ENCODE results near the gene NCAM2.

The NCAM2 gene

DNA sequence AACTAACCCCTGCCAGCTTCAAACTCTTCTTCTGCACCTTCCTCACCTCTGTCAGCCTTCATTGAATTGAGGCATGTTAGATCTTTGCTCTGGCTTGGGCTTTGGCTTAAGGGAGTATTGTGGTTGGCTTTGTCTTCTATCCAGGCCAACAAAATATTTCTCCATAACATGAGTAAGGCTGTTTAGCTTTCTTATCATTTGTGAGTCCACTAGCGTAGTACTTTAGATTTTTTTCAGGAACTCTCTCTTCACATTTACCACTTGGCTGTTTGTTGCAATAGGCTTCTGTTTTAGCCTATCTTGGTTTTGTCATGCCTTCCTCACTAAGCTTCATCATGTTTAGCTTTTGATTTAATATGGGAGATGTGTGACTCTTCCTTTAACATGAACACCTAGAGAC is 417.5 kb downstream of the NCAM2 start:
- H3K9me3 ChIP-seq (ENCODE audit: control insufficient read depth, insufficient read depth, low read length), result peaks cover 10% of the 10 kb centered on the region
- H3K9ac ChIP-seq (ENCODE audit: low read depth, low read length), result no peak overlapping the region
- H3K4me3 ChIP-seq (ENCODE audit: low read depth, low read length), result no peak overlapping the region
- H3K27me3 ChIP-seq (ENCODE audit: control insufficient read depth, insufficient read depth, low read length), result no peaks in the 10 kb centered on the region
- no peaks in the 10 kb centered on the region for H3K36me3 ChIP-seq (ENCODE audit: control insufficient read depth, insufficient read depth, low read length)
- H3K4me1 ChIP-seq (ENCODE audit: control insufficient read depth, insufficient read depth, low read length), result no peaks in the 10 kb centered on the region

DNA sequence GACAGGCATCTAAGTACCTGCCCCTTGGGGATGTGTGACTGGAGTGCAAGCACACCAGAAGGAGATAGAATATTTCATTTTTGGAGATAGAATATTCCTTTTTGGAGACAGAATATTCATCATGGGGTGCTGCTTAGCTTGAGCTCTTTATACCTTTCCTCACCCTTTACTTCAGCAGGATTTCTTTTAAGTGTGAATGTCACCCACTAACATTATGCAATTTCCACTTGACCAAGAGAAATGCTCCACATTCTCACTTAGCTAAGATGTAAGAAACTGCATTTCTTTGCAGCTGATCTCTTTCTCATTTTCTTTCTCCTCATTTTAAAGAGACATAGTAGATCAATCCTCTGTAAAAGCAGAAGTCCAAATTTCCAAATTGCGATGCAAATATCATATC is 436.7 kb downstream of the NCAM2 start:
- no peak overlapping the region for H3K4me3 ChIP-seq (ENCODE audit: low read depth, low read length)
- H3K27me3 ChIP-seq (ENCODE audit: control insufficient read depth, insufficient read depth, low read length), result no peaks in the 10 kb centered on the region
- H3K36me3 ChIP-seq (ENCODE audit: control insufficient read depth, insufficient read depth, low read length), result no peaks in the 10 kb centered on the region
- H3K9me3 ChIP-seq (ENCODE audit: control insufficient read depth, insufficient read depth, low read length), result peaks cover 13% of the 10 kb centered on the region
- H3K9ac ChIP-seq (ENCODE audit: low read depth, low read length), result no peak overlapping the region
- H3K4me1 ChIP-seq (ENCODE audit: control insufficient read depth, insufficient read depth, low read length), result no peaks in the 10 kb centered on the region

DNA sequence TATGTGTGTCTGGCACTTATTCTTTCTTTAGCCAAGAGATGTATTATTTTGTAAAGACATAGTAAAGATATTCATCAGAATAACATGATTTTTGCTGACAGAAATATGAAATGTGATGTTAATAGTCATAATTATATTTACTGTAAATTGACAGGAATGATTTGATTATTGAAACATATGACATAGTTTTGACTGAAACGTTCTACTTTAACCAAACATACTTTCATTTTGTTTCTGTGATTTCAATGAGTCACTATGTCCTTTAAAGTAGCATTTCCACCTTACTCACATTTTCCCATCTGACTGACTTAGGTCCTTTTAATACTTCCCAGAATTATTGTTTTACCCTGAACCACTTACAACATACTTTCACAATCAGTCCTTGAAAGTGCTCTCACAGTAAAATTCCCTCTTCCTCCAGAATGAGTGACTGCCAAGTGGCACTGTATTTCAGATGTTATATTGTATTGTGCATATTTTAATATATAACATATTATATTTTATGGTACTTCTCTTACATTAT is 437.9 kb downstream of the NCAM2 start:
- Histone ChIP-seq H3K27me3 (ENCODE audit: control insufficient read depth, insufficient read depth, low read length) (no peaks in the 10 kb centered on the region), H3K9me3 (ENCODE audit: control insufficient read depth, insufficient read depth, low read length) (peaks cover 13% of the 10 kb centered on the region), H3K4me3 (ENCODE audit: low read depth, low read length) (no peak overlapping the region), H3K36me3 (ENCODE audit: control insufficient read depth, insufficient read depth, low read length) (no peaks in the 10 kb centered on the region), H3K9ac (ENCODE audit: low read depth, low read length) (no peak overlapping the region), H3K4me1 (ENCODE audit: control insufficient read depth, insufficient read depth, low read length) (no peaks in the 10 kb centered on the region)

DNA sequence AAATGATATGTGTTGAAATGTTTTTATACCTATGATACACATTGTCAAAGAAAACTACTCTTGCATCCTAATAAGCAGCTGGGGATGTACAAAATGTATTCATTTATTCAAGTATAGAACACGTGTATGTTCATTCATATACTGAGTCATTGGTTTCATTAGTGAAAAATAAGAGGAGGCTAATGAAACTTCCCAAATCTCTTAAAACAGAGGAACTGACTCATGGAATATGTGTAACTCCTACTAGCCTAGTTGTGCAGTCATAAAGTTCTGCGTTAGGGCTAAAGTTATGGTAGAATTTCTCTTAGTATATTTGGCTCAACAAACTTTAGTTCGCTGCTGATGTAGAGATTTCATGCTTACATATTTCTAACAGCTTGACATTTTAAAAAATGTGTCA is 441.6 kb downstream of the NCAM2 start:
- Histone ChIP-seq H3K36me3 (ENCODE audit: control insufficient read depth, insufficient read depth, low read length) (no peaks in the 10 kb centered on the region), H3K9me3 (ENCODE audit: control insufficient read depth, insufficient read depth, low read length) (peaks cover 12% of the 10 kb centered on the region), H3K27me3 (ENCODE audit: control insufficient read depth, insufficient read depth, low read length) (no peaks in the 10 kb centered on the region), H3K4me3 (ENCODE audit: low read depth, low read length) (no peak overlapping the region), H3K4me1 (ENCODE audit: control insufficient read depth, insufficient read depth, low read length) (no peaks in the 10 kb centered on the region), H3K9ac (ENCODE audit: low read depth, low read length) (no peak overlapping the region)

DNA sequence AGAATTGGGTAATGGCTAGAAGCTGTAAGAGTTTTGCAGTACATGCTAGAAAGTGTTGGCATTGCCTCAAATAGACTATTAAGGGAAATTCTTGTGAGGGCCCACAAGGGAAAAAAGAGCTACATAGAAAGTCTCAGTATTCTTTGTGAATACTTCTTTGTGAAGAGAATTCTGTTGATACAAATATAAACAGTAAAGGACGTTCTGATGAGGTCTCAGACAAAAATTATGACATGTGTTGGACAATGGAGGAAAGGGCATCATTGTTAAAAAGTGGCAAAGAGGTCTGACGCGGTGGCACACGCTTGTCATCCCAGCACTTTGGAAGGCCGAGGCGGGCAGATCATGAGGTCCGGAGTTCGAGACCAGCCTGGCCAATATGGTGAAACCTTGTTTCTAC is 458.9 kb downstream of the NCAM2 start:
- Histone ChIP-seq H3K9me3 (ENCODE audit: control insufficient read depth, insufficient read depth, low read length) (peaks cover 15% of the 10 kb centered on the region), H3K9ac (ENCODE audit: low read depth, low read length) (no peak overlapping the region), H3K36me3 (ENCODE audit: control insufficient read depth, insufficient read depth, low read length) (no peaks in the 10 kb centered on the region), H3K4me1 (ENCODE audit: control insufficient read depth, insufficient read depth, low read length) (no peaks in the 10 kb centered on the region), H3K4me3 (ENCODE audit: low read depth, low read length) (no peak overlapping the region), H3K27me3 (ENCODE audit: control insufficient read depth, insufficient read depth, low read length) (no peaks in the 10 kb centered on the region)

DNA sequence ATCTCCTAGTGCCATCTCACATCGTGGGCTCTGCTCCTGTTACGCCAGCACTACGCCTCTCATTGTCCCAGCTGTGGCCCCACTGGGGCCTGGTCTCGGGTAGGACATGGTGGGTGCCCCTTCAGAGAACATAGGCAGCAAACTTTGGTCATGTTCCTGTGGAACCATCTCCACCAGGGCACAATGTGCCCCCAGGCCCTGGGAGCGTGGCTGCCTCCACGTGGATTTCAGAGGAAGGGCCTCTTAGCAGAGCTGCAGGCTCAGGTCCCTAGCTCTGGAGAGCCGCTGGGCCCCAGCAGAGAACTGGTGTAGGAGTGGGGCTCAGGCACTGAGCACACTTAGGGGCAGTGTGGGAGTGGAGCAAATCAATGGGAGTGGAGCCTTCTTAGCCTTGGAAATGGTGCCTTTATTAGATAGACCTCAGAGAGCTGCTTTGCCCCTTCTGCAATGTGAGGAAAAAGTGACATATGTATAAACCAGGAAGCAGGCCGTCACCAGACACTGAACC is 460.0 kb downstream of the NCAM2 start:
- Histone ChIP-seq H3K27me3 (ENCODE audit: control insufficient read depth, insufficient read depth, low read length) (no peaks in the 10 kb centered on the region), H3K9me3 (ENCODE audit: control insufficient read depth, insufficient read depth, low read length) (peaks cover 15% of the 10 kb centered on the region), H3K9ac (ENCODE audit: low read depth, low read length) (no peak overlapping the region), H3K4me3 (ENCODE audit: low read depth, low read length) (no peak overlapping the region), H3K36me3 (ENCODE audit: control insufficient read depth, insufficient read depth, low read length) (no peaks in the 10 kb centered on the region), H3K4me1 (ENCODE audit: control insufficient read depth, insufficient read depth, low read length) (no peaks in the 10 kb centered on the region)

DNA sequence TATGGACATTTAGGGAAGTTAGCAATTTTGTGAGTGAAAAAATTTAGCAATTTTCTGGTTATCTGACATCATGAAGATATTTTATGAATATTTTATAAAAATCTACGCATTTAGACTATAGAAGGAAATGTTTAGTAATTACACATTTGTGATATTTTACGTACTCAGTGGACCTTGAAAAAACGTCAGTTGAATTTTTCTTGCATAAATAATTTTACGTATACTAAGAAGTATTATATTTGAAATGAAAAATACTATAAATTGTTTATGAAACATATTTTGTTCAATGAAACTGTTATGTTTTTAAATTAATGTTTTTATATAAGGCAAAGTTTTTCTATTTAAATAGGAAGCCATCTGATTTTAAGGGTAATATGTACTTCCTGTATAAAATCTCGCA is 462.8 kb downstream of the NCAM2 start:
- Histone ChIP-seq H3K9ac (ENCODE audit: low read depth, low read length) (no peak overlapping the region), H3K4me1 (ENCODE audit: control insufficient read depth, insufficient read depth, low read length) (no peaks in the 10 kb centered on the region), H3K36me3 (ENCODE audit: control insufficient read depth, insufficient read depth, low read length) (no peaks in the 10 kb centered on the region), H3K4me3 (ENCODE audit: low read depth, low read length) (no peak overlapping the region), H3K9me3 (ENCODE audit: control insufficient read depth, insufficient read depth, low read length) (peaks cover 18% of the 10 kb centered on the region), H3K27me3 (ENCODE audit: control insufficient read depth, insufficient read depth, low read length) (no peaks in the 10 kb centered on the region)

DNA sequence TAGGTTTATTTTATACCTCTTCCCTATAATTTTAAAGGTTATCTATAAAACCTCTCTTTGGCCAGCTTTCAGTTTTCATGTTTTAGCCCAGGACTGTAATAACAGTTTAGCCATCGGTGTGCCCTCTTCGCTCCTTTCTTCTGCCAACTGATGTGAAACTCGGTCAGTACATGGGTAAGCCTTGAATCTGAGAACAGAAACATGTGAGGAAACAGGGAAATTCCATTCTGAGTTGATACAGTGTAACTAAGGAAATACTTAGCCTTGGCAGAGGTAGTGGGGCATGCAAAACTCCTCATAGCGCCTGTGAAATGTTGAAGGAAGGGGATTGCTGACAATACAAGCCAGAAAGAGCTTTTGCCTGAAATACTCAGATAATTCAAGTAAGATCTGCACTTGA is 465.2 kb downstream of the NCAM2 start:
- H3K4me3 ChIP-seq (ENCODE audit: low read depth, low read length), result no peak overlapping the region
- H3K4me1 ChIP-seq (ENCODE audit: control insufficient read depth, insufficient read depth, low read length), result no peaks in the 10 kb centered on the region
- H3K9me3 ChIP-seq (ENCODE audit: control insufficient read depth, insufficient read depth, low read length), result peaks cover 11% of the 10 kb centered on the region
- no peak overlapping the region for H3K9ac ChIP-seq (ENCODE audit: low read depth, low read length)
- no peaks in the 10 kb centered on the region for H3K27me3 ChIP-seq (ENCODE audit: control insufficient read depth, insufficient read depth, low read length)
- no peaks in the 10 kb centered on the region for H3K36me3 ChIP-seq (ENCODE audit: control insufficient read depth, insufficient read depth, low read length)

DNA sequence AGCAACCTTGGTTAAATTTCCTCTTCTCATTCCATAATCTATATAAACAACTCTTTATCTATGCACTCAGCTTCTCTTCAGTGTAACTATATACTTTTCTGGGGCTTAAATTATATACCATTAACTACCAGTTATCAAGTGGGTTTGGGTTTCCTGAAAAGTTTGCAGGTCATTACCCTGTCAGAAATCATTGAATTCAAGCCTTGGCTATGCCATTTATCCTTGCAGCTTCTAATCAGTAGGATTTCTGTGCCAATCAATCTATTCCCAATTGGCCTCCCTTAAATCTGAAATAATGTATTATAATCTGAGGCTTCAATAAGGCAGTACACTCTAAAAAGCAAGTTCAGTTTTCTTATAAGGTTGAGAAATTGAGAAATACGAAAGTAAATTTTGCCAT is 466.5 kb downstream of the NCAM2 start:
- H3K27me3 ChIP-seq (ENCODE audit: control insufficient read depth, insufficient read depth, low read length), result no peaks in the 10 kb centered on the region
- H3K36me3 ChIP-seq (ENCODE audit: control insufficient read depth, insufficient read depth, low read length), result no peaks in the 10 kb centered on the region
- H3K4me3 ChIP-seq (ENCODE audit: low read depth, low read length), result no peak overlapping the region
- no peak overlapping the region for H3K9ac ChIP-seq (ENCODE audit: low read depth, low read length)
- H3K9me3 ChIP-seq (ENCODE audit: control insufficient read depth, insufficient read depth, low read length), result peaks cover 8% of the 10 kb centered on the region
- no peaks in the 10 kb centered on the region for H3K4me1 ChIP-seq (ENCODE audit: control insufficient read depth, insufficient read depth, low read length)

DNA sequence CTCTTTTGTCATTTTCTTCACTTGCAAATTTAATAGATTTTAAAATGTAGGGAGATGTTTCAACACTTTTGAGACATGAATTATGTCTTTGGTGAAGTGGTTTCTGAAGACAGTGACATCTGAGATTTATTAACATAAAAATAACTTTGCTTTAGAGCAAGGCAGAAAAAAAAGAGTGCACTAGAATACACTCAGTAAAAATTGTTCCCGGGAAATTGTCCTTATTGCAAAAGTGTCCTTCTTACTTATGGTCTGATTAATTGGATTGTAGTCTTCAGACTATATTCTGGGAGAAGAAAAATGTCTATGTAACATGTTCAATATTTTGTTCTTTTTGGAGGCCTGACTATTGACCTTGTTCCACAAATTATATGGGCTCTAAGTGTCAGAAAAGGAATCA is 468.5 kb downstream of the NCAM2 start:
- Histone ChIP-seq H3K9ac (ENCODE audit: low read depth, low read length) (no peak overlapping the region), H3K36me3 (ENCODE audit: control insufficient read depth, insufficient read depth, low read length) (no peaks in the 10 kb centered on the region), H3K4me3 (ENCODE audit: low read depth, low read length) (no peak overlapping the region), H3K27me3 (ENCODE audit: control insufficient read depth, insufficient read depth, low read length) (no peaks in the 10 kb centered on the region), H3K9me3 (ENCODE audit: control insufficient read depth, insufficient read depth, low read length) (peaks cover 6% of the 10 kb centered on the region), H3K4me1 (ENCODE audit: control insufficient read depth, insufficient read depth, low read length) (no peaks in the 10 kb centered on the region)

DNA sequence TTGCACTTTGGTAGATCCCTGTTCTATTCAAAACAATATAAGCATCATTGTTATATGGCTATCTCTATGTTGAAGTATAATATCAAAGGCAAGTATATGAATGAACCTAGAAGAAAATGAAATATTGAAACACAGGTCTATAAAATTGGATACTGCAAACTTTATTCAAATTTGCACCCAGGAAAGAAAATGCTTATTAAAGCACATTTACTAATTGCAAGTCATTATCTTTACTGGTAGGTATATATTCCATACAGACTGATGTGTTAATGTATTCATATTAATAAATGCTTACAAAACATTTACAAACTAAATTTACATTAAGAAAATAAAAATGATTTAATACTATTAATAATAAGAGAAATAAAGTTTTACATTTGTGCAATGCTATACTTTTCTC is 469.8 kb downstream of the NCAM2 start:
- Histone ChIP-seq H3K4me3 (ENCODE audit: low read depth, low read length) (no peak overlapping the region), H3K36me3 (ENCODE audit: control insufficient read depth, insufficient read depth, low read length) (no peaks in the 10 kb centered on the region), H3K4me1 (ENCODE audit: control insufficient read depth, insufficient read depth, low read length) (no peaks in the 10 kb centered on the region), H3K27me3 (ENCODE audit: control insufficient read depth, insufficient read depth, low read length) (no peaks in the 10 kb centered on the region), H3K9me3 (ENCODE audit: control insufficient read depth, insufficient read depth, low read length) (peaks cover 3% of the 10 kb centered on the region), H3K9ac (ENCODE audit: low read depth, low read length) (no peak overlapping the region)

DNA sequence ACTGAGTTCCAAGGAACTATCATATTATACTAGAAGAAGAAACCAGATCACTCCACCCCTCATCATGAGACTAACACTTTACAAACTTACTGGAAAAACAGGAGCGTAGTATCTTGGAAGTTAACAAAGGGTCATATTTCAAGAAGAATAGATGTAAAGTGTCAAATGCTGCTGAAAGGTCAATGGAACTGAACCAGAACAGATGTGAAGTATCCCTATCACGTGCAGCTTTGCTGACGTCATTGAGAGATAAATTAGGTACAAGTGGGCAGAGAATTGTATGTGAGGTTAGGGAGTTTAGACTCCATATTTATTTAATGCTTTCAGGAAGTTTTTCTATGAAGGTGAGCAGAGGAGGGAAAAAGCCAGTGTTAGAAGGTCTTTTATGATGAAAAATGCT is 483.0 kb downstream of the NCAM2 start:
- no peak overlapping the region for H3K9ac ChIP-seq (ENCODE audit: low read depth, low read length)
- no peaks in the 10 kb centered on the region for H3K27me3 ChIP-seq (ENCODE audit: control insufficient read depth, insufficient read depth, low read length)
- H3K4me3 ChIP-seq (ENCODE audit: low read depth, low read length), result no peak overlapping the region
- no peaks in the 10 kb centered on the region for H3K36me3 ChIP-seq (ENCODE audit: control insufficient read depth, insufficient read depth, low read length)
- H3K4me1 ChIP-seq (ENCODE audit: control insufficient read depth, insufficient read depth, low read length), result no peaks in the 10 kb centered on the region
- peaks cover 6% of the 10 kb centered on the region for H3K9me3 ChIP-seq (ENCODE audit: control insufficient read depth, insufficient read depth, low read length)

All from iPS-15b (cell line).